GM19395 (cell line): ENCODE results near the gene CDCP1.

ENCODE experiments used
- ATAC-seq: cut with Tn5 transposase; IDR thresholded peaks from one replicate; pipeline ENCODE4 v1.9.1; 2021; ENCODE audit warnings: mild to moderate bottlenecking, moderate library complexity; ENCODE audit not compliant: unreplicated experiment

CDCP1 gene

GRCh38 chr3:45140141-45140769 is 5.9 kb downstream of the CDCP1 start:
- no peak for ATAC-seq

DNA sequence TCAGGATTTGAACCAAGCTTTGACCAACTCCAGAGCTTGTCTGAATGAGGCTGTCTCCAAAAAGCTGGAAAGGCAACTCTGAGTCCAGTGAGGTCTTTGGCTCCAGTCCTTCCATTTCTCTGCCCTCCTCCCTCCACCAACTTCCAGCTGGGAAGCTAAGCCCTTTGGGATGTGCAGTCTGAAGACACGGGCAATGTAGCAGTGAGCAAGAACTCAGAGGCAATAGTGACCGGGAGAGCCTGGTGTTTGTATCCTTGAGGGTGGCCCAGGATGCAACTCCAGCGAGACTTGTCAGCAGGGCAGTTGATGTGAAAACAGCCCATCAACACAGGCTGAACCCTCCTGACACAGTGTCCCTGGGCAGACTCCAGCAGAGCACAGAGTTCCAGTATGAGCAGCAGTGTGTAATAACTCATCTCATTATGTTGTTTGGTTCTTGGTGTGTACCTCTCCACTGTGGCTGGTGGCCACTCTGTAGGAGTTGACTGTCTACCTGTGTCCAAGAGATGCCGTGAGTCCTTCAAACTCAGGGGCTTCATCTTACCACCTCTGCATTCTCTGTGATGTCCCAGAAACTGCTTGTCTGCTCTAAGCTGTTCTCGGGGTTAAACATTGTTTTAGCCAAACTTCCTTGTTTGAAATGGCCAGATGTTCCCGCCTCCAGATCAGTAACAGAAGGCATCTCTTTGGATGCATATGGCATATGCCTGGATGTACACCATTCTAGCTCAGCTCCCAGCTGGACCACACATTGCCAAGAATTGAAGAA is 6.6 kb downstream of the CDCP1 start:
- no peak for ATAC-seq

GRCh38 chr3:45137656-45138181 is 8.5 kb downstream of the CDCP1 start:
- ATAC-seq = no peak

DNA sequence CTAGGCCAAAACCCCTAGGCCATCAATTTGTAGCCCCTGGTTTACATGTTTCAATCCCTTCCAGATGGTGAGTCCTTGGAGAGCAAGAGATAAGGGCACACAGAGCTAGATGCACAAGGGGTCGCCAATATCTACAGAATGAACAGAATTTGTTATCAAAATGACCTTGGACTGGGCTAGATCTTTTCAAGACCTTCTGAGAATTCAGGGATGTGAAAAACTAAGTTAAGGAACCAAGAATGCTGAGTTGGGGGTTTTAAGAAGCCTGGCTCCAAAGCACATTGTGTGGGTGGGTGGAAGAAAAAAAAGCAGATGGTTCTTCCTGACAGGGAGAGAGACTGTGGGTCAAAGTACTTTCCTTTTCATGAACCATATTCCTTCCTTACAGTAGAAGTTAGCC is 10.2 kb downstream of the CDCP1 start:
- ATAC-seq = no peak

DNA sequence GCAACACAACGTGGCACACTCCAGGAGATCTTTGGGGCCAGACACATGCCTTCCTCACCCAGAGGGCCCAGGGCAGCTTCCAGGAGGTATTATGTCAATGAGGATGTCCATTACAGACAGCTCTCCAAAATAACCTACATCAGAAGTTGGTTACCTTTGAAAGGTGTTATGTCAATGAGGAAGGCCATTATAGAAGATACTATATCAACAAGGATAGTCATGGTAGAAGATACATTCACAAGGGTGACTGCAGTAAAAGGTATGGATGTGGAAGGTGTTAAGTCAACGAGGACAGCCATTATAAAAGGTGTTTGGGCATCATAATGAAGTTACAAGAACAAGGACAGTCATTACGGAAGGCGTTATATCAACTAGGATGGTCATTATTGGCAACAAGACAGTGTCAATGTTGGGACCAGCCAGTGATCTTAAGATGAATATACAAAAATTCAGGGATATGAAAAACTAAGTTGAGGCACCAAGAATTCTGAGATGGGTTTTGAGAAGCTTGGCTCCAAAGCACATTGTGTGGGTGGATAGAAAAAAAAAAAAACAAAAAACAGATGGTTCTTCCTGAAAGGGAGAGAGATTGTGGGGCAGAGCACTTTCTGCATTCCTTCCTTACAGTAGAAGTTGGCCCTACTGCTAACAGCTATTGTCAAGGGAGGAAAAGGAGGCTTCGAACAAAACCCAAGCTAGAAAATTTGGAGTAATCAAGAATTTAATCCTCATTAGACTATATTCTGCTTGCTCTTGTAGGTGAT is 11.2 kb downstream of the CDCP1 start:
- no peak for ATAC-seq

GRCh38 chr3:45132568-45133211 is 13.5 kb downstream of the CDCP1 start:
- no peak for ATAC-seq

DNA sequence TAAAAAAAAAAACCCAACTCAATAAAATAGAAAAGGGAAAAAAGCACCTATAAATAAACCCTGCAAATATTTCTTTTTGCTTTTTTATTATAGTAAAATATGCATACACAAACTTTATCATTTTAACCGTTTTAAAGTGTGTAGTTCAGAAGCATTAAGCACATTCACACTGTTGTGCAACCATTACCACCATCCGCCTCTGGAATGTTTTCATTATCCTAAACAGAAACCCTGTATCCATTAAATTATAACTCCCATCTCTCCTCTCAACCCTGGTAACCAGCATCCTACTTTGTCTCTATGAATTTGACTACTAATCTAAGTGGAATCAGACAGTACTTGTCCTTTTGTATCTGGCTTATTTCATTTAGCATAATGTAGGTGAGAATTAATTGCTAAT is 15.0 kb downstream of the CDCP1 start:
- ATAC-seq = no peak

DNA sequence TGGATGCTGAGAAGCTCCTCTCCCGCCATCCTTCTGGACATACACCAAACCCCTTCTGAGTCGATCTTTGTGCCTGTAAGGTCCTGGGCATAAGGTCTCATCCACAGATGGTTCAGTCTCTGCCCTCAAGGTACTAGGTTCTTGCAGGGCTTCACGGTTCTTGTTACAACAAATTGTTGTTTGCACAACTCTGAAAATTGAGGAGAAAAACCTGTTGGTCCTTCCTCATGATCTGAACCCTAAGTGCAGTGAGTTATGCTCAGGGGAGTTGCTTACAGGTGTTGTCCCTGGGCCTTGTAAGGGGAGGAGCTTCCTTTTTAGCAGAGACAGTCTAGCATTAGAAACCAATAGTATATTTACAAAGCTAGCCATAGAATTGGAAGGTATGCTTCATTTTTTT is 15.7 kb downstream of the CDCP1 start:
- no peak for ATAC-seq

DNA sequence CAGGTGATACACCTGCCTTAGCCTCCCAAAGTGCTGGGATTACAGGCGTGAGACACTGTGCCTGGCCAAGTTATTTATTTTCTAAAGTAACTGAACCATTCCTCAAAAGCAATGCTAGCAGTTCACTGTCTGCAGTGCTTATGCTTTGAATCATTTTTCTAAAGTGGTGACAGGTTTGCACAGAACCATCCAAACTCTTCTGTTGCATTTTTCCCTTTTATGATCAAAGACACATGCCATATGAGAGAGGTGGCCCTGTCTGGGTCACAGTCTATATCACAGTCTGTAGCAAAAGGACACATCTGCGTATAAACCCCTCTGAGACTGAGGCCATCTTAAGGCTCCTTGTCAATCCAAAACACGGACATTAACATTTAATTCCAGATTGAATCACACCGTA is 17.2 kb downstream of the CDCP1 start:
- no peak for ATAC-seq

GRCh38 chr3:45127130-45127822 is 18.9 kb downstream of the CDCP1 start:
- no peak for ATAC-seq

DNA sequence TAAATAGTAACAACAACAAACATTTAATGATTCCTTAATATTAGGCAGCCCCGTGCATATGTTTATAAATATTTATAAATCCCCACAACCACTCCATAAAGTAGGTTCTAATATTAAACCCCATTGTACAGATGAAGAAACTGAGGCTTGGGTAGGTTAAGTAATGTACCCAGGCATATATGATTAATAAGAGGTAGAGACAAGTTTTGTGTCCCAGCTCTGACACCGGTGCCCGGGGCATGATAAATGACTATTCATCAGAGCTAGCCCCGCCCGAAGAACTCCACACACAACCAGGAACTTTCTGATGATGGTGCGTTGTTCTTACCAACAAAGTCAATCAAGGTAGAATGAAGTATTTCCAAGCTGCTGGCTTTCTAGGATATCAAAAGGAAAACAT is 19.4 kb downstream of the CDCP1 start:
- no peak for ATAC-seq

DNA sequence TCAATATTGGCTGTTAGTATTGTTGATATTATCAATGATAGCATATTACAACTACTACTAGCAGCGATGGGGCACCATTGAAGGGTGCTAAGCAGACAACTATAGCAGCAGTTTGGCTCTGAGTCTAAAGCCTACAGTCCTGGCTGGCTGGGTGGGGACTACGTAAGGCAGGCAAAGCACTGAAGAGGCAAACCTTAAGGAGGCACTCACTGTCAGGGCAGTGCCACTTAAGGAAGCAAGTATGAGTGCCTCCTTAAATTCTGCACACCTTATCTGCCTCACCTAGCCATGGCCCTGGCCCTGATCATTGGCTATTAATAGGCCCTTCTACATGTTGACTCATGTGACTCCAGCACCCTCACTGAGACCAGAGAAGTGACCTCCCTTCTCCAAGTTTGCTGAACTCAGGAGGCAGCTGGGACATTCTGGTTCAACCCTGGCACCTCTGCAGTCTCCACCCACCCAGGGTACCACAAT is 20.6 kb downstream of the CDCP1 start:
- ATAC-seq = no peak

GRCh38 chr3:45124956-45125355 is 21.2 kb downstream of the CDCP1 start:
- no peak for ATAC-seq

- no peak for ATAC-seq
Measured at GRCh38 chr3:45124352-45124751, 21.8 kb downstream of the CDCP1 start.

- ATAC-seq = peak; percentile 3
Measured at GRCh38 chr3:45123581-45124269, 22.5 kb downstream of the CDCP1 start.

- peak; percentile 85 for ATAC-seq
Measured at GRCh38 chr3:45123030-45123429, 23.1 kb downstream of the CDCP1 start.

DNA sequence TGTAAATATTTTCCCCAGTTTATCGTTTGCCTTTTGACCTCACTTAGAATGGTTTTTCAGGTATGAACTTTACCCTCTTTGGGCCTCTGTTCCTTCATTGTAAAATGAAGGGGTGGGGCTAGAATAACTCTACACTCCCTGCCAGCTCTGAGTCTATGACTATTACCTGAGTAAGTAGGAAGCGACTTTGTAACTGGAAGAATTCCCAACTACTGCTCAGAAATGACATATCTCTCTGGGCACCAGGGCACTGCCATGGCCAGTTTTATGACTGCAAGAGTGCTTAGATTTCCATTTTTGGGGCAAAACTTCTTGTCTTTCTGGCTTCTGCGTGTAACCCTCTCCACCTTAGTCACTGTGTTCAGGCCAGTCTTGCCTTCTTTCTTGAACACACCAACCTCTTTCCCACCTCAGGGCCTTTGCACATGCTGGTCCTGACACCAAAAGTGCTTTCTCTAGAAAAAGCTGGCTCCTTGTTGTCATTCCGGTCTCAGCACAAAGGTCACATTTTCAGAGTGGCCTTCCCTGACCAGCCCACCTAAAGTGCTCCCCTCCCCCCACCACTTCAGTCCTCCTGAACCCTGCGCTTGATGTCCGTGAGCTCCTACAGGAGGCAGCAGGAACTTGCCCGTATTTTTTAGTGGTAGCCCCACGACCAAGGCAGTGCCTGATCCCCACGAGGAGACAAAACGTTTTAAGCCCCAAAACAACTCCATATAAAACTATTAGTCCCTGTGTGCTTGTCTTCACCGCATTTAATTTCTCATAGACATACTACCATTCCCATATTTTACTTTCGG is 25.6 kb downstream of the CDCP1 start:
- no peak for ATAC-seq

DNA sequence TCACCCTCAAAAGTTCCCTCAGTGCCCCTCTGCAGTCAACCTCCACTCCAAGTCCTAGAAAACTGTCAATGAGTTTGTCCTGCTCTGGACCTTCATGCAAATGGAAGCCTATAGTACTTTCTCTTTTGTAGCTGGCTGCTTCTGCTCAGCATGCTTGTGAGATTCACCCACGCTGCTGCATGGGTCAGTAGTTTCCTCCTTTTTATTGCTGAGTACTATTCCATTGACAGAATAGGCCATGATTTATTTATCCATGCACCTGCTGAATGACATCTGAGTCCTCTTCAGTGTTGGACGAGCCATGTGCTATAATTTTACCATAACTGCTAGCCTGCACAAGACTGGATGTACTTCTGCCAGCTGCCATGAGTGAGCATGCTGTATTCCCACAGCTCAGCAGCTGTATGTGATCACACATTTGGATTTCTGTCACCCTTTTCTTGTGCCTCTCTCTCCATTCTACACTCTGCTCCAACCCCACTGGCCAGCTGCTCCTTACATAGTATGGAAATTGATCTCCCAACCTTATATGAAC is 26.3 kb downstream of the CDCP1 start:
- no peak for ATAC-seq

GRCh38 chr3:45119376-45119775 is 26.8 kb downstream of the CDCP1 start:
- ATAC-seq = no peak
